Activated naive CD4-positive, alpha-beta T cell treated with anti-CD3 and anti-CD28 coated beads, Interleukin-2, amount 50 U/mL, for 72 hours (primary cell): ENCODE results near the gene SPINDOC. TPM values are rescaled to one million over a fixed set of nuclear protein-coding genes. Genes with fewer than 3 reads are reported as not detected.
"Not testable (repeated sequence)": the region's sequence is repeated elsewhere in the genome, so short reads cannot be mapped to it uniquely, and the experiment has no call there.

Experiments
- ATAC-seq, 2 donors: fragments of 150-1000 bp; cut with Tn5 transposase; 2 replicates each; pipeline ENCODE4 v1.10.0; 2021; ENCODE audit warnings: mild to moderate bottlenecking in 2 of 2, moderate library complexity in 2 of 2
- DNase-seq, 2 donors: peaks; one replicate each; pipeline ENCODE4 v3.0.0; 2021 to 2022; ENCODE audit warnings: low spot score in 2 of 2
- H3K27ac Mint-ChIP-seq, 2 donors: one replicate each; pipeline ENCODE4 v1.8.0; 2022; ENCODE audit warnings: mild to moderate bottlenecking in 2 of 2, mixed read lengths in 2 of 2
- H3K36me3 Mint-ChIP-seq, 2 donors: one replicate each; pipeline ENCODE4 v1.8.0; 2022; ENCODE audit warnings: mixed read lengths in 2 of 2
- H3K9me3 Mint-ChIP-seq, 2 donors: one replicate each; pipeline ENCODE4 v1.8.0; 2022; ENCODE audit warnings: mixed read lengths in 2 of 2
- total RNA-seq, 2 donors: library from RNA; stranded (reverse); gene quantifications; one replicate each; pipeline ENCODE4 v1.2.3, GENCODE V29; 2022

SPINDOC gene, protein sequence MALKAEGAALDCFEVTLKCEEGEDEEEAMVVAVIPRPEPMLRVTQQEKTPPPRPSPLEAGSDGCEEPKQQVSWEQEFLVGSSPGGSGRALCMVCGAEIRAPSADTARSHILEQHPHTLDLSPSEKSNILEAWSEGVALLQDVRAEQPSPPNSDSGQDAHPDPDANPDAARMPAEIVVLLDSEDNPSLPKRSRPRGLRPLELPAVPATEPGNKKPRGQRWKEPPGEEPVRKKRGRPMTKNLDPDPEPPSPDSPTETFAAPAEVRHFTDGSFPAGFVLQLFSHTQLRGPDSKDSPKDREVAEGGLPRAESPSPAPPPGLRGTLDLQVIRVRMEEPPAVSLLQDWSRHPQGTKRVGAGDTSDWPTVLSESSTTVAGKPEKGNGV
- 10 to 100 TPM; 30.8 to 39.0 TPM for total RNA-seq

DNA sequence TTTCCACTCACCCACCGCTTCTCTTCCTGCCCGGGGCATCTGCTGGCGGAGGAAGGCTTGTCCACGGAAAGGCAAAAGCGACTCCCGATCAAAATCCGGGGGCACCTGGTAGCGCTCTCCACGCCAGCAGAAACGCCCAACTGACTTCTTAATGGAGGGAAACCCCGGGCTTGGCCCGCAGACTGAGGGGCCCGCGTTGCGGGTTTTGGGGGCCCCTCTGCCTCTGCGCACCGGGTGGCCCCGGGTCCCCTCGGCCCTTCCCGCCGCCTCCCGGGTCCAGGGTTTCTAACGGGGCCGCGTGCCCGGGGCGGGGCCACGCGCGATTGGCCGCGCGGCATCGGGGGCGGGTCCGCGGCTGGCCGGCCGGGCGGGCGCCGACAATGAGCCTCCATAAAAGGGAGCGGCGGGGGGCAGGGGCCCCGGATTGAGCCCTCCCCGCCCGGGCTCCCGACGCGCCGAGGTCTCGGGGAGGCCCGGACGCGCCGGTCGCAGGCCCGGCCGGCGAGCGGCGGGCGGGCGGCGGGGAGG is at the start of gene SPINDOC:
Gene SPINDOC, plus strand, starts transcription at position 422 of the 528 bp plus-strand sequence. CDS start 231 bp downstream, outside the sequence.
- ATAC-seq (peak; percentile 92 to 93), DNase-seq (peak; percentile 81 to 84)
- H3K9me3 Mint-ChIP-seq: no peaks in the 10 kb centered on the region
- peaks cover 28 to 32% of the 10 kb centered on the region in 2 donors for H3K36me3 Mint-ChIP-seq
- peak within 1 kb of the TSS in 1 of 2 donors; percentile 77 for H3K27ac Mint-ChIP-seq

DNA sequence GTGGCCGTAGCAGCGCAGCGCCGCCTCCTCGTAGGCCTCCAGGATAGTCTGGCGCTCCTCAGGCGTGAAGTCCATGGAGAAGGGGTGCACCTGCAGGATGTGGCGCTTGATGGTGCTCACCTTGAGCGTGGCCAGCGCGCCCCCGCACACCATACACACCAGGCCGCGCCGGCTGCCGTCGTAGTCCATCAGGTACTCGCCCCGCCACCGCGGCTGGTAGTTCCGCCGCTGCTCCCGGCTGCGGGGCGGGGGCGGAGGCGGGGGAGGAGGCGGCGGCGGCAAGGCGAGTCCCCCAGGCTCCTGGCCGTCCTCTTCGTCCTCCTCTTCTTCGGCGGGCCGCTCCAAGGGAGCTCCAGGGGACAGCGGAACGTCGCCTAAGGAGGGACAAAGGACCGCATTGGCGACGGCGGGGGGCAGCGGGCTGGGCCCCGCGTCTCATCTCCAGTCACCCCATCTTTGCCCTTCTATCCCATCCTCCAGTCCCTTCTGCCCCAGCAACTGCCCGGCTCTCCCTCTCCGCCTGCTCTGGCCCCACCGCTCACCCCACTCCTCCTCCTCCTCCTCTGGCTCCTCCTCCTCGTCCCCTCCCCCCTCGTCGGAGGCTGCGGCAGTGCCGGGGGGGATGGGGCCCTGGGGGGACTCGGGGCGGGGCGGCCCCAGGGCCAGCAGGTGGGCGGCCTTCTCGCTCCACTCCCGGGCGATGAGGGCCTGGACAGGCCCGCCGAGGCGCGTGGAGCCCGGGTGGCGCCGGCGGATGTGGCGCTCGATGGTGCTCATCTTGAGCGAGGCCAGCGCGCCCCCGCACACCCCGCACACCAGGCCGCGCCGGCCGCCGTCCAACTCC is 49.5 kb upstream of the SPINDOC start:
- no peaks in the 10 kb centered on the region for H3K9me3 Mint-ChIP-seq
- no peak for DNase-seq
- no peak for ATAC-seq

DNA sequence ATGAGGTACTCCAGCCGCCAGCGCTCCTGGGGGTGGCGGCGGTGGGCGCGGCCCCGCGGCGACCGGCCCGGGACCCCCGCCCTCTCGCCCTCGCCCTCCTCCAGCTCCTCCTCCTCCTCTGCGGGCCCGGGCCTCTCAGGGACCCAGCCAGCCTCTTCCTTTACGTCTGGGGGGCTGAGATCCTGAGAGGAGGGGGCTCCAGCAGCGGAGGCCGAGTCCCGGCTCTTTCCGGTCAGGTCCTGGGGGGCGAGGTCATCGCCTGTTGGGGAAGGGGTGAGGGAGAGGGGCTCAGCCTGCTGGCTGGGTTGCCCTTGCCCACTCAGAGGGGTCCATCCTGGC is 48.9 kb upstream of the SPINDOC start:
- DNase-seq (no peak), ATAC-seq (no peak)
- peaks cover 0 to 6% of the 10 kb centered on the region in 2 donors for H3K36me3 Mint-ChIP-seq
- H3K9me3 Mint-ChIP-seq: no peaks in the 10 kb centered on the region
- no peak overlapping the region for H3K27ac Mint-ChIP-seq

More for the DNA sequence above, 49.5 kb upstream of the SPINDOC start:
- Mint-ChIP-seq H3K27ac (no peak overlapping the region), H3K36me3 (peaks cover 0 to 6% of the 10 kb centered on the region in 2 donors)

DNA sequence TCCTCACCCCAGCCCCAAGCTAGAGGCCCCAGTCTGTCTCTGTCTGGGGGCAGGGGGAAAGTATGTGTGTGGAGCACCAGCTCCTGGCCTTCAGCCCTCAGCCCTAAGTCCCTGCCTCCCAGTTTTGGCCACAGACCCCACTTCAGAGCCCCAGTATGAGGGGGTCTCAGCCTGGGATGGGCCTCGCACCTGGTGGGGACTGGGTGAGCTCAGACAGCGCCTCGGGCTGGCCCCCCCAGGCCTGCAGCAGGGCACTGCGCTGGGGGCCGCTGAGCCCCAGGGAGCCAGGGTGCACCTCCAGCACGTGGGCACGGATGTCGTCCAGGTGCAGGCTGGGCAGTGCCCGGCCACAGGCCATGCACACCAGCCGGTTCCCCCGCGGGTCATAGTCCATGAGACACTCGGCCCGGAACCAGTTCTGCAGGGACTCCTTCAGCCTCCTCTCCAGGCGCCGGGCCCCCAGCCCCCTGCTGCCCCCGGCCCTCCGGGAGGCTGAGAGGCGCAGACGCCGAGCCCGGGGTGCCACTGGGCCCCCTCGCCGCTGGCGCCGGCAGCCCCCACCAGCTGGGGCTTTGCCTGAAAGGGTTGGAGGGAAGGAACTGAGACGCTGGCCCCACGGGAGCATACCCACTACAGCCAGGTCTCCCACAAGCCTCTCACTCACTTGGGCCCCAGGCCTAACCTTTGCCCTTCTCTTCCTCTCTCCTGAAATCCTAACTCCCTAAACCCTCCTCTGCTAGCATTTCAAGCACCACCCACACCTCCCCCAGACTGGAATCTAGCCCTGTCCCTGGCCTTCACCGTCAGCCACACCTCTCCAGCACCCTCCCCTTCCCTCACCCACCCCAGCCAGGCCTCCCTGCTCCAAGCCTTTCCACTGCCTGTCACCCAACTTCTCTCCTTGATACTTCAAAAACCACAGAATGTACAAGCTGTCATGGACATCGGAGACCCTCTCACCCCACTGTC is 48.3 kb upstream of the SPINDOC start:
- Mint-ChIP-seq H3K9me3 (no peaks in the 10 kb centered on the region), H3K27ac (no peak overlapping the region), H3K36me3 (peaks cover 0 to 6% of the 10 kb centered on the region in 2 donors)
- DNase-seq (no peak), ATAC-seq (no peak)

DNA sequence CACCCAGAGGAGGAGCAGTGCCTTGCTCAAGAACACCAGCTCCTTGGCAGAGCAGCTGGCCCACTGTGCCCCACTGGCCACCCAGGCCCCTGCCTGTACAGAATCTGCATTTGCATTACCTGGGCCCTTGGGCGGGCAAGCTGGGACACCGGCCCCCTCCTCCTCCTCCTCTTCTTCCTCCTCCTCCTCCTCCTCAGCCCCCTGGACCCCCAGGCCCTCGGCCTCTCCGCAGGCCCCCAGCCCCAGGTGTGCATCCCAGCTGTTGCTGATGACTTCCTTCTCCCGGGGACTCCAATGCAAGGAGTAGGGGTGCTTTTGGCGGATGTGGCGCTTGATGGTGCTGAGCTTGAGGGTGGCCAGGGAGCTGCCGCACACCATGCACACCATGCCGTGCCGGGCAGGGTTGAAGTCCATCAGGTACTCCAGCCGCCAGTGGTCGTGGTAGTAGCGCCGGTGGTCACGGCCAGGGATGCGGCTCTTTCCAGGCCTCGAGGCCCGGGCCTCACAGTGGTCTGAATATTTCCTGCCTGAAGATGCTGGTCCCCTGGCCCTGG is 47.5 kb upstream of the SPINDOC start:
- H3K9me3 Mint-ChIP-seq: no peaks in the 10 kb centered on the region
- peaks cover 0 to 6% of the 10 kb centered on the region in 2 donors for H3K36me3 Mint-ChIP-seq
- no peak overlapping the region for H3K27ac Mint-ChIP-seq
- DNase-seq (no peak), ATAC-seq (no peak)

DNA sequence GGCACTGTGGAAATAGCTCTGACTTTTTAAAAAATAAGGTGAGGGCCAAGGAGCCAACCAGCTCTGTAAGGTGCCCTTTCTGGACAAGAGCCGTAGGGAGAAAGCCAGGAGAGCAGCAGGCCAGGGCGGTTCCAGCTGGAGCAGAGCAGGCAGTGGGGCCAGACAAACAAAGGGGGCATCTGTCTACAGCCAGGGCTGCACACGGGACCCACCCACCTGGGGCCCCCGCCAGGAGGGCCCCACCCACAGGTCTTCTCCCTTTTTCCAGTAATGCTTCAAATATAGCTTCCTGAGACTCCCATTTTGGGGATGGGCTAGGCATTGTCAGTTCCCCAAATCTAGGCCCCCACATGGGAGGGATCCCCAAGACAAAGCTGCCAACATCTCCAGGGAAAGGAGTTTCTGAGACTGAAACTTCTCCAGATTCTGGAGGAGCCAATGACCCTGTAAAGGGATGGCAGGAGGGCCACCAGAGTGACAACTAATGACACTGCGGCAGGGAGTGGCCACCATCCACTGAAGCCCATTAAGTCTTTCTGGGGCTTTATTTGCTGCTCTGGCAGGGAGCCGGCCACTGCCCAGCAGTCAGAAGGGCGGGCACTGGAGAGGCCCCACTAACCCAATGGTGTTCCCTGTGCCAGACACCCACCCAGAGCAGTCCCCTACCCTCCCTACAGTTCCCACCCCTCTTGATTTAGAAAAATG is 46.6 kb upstream of the SPINDOC start:
- Mint-ChIP-seq H3K27ac (peak overlapping the region in 1 of 2 donors; percentile 75), H3K9me3 (no peaks in the 10 kb centered on the region), H3K36me3 (peaks cover 0 to 6% of the 10 kb centered on the region in 2 donors)
- ATAC-seq (no peak), DNase-seq (no peak)

DNA sequence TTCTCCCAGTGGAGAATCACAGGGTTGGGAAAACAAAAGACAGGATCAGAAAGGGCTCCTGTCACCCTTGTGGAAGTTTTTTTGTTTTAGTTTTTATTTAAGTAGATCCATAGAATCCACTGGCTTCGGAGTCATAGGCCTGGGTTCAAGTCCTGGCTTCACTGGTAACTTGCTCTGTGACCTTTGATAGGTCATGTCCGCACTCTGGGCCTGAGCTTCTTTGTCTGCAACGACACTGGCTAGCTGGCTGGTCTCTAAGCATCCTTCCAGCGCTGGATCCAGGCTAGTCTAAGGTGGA is 46.0 kb upstream of the SPINDOC start:
- H3K27ac Mint-ChIP-seq: peak overlapping the region; percentile 75 to 95
- no peaks in the 10 kb centered on the region for H3K9me3 Mint-ChIP-seq
- H3K36me3 Mint-ChIP-seq: peaks cover 0 to 6% of the 10 kb centered on the region in 2 donors
- no peak for ATAC-seq
- no peak for DNase-seq

DNA sequence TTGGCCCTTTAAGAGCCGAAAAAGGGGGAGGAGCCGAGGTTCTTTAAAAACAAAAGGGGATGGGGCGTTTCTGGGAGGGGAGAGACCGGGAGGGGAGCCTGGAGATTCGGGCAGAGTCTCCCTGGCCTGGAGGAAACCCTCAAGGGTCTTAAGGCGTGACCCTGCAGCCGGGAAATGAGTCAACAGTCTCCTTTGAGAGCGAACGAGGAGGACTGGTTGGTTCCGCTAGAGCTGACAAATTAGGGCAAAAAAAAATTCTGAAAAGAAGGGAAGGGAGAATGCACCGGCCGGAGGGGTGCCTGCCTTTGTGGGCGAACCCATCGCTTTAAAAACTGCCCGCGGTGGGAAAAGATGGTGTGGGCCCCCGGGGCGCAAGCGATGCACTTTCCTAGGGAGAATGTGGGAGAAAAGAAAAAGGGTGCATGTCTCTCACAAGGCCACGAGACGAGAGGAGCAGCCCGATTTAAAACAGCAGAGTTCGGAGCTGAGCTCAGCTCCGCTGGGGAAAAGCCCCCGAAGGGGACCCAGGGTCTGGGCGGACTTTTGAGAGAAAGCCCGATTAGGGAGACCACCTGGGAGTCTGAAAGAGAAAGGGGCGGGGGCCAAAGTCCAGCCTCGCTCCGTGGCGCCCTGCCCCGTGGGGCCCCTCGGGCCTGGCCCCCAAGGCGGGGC is 45.6 kb upstream of the SPINDOC start:
- H3K27ac Mint-ChIP-seq: peak overlapping the region; percentile 75 to 95
- peaks cover 0 to 6% of the 10 kb centered on the region in 2 donors for H3K36me3 Mint-ChIP-seq
- DNase-seq (peak in 1 of 2 donors; percentile 60), ATAC-seq (peak; percentile 43 to 65)
- no peaks in the 10 kb centered on the region for H3K9me3 Mint-ChIP-seq

DNA sequence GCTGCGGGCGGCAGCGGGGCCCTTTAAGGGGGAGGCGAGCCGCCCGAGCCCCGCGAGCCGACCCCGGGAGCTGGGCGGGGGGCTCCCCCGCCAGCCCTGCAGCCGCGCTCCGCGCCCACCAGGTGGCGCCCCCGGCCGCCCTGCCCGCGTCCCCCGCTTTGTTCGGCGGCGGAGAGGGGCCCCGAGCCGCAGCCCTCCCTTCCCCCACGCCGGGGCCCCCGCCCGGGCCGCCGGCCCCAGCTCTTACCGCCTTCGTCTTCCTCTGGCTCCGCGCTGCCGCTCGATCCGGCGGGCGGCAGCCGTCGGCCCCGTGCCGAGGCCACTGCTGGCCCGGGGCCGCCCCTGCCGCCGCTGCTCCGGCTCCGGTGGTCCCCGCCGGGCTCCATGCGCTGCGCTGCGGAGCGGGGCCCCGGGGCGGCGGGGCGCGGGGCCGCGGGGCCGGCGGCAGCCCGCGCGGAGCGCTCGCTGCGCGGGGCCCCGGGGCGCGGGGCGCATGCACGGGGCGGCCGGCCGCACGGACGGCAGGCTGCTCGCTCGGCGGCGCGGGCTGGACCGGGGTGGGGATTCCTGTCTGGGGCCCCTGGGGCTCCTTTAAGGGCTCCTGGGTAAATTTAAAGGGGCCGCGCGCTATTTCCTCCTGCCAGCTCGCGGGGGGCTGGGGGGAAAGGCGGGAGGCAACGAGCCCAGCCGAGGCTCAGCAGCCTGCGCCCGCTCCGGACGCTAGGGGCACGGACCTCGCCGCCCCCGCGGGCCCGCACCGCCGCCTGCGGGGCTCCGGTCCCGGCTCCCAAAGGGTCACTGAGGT is 44.8 kb upstream of the SPINDOC start, which contains the start of gene ZFTA:
Gene ZFTA, minus strand, starts transcription at position 539 of the 805 bp plus-strand sequence. Its CDS starts 153 bp downstream, at position 386.
- Mint-ChIP-seq H3K9me3 (no peaks in the 10 kb centered on the region), H3K36me3 (peaks cover 0 to 6% of the 10 kb centered on the region in 2 donors), H3K27ac (peak within 1 kb of the TSS; percentile 75 to 95)
- ATAC-seq: peak; percentile 67 to 70
- DNase-seq: peak; percentile 62 to 78

DNA sequence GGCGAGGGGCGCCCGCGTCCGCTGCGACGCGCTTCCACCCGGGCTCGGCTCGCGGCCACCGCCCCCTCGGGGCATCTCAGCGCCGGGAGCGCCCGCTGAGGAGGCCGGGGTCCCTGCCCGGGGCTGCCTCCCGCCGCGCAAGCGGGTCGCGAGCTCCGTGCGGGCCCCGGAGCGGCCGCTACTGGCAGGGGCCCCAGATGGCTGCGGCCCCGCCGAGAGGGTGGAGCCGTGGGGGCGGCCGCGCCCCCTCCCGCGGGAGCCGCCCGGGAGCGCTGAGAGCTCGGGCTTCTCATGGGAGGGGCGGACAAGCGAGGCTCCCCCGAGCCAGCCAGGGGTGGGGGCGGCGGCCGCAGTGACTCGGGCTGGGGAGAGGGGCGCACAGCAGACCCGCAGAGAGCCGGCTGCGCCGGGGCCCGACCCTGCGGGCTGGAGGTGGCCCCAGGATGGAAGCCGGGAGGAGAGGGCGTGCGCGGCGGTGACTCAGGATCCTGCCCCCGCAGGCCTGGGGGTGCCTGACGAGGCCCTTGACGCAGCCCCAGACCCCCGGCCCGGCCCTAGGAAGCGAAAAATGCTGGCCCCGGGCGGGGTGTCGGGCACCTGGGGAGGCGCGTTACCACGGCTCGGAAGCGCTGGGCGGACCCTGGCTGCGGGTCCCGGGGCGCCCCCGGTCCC is 44.1 kb upstream of the SPINDOC start:
- DNase-seq (peak in 1 of 2 donors; percentile 28), ATAC-seq (peak; percentile 29 to 45)
- Mint-ChIP-seq H3K36me3 (peaks cover 0 to 6% of the 10 kb centered on the region in 2 donors), H3K9me3 (no peaks in the 10 kb centered on the region), H3K27ac (no peak overlapping the region)

DNA sequence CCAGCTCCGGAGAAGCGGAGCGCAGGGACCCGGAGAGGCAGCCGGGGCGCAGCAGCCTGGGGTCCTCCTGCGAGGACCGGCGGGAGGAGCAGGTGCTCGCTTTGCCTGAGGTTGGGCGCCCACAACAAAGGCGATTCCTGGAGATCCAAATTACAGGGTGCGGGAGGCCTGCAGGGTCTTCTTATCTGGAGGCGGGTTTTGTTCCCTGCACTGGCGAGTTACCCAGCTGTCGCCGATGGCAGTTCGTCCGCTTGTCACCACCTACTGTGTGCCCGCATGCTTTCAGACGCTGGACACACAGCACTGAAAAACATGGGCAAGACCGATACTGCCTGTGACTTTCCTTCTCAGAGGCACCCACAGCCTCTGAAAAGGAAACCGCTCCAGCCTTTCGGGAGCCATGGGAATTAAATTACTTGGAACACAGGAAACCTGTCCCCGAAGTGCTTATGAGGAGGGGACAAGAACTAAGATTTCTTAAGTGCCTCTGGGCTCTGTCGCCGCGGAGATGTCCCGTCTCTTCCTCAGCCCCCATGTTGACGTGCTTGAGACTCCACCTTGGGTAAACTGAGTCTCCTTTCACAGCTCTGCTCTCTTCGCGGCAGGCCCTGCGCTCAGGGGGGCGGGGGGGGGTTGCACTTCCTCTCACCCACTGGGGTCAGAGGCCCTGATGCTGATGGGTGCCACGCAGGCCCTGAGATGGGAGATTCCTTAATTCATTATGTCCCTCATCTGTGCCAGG is 43.4 kb upstream of the SPINDOC start:
- Mint-ChIP-seq H3K27ac (no peak overlapping the region), H3K9me3 (no peaks in the 10 kb centered on the region), H3K36me3 (peaks cover 0 to 6% of the 10 kb centered on the region in 2 donors)
- DNase-seq: no peak
- ATAC-seq: no peak

DNA sequence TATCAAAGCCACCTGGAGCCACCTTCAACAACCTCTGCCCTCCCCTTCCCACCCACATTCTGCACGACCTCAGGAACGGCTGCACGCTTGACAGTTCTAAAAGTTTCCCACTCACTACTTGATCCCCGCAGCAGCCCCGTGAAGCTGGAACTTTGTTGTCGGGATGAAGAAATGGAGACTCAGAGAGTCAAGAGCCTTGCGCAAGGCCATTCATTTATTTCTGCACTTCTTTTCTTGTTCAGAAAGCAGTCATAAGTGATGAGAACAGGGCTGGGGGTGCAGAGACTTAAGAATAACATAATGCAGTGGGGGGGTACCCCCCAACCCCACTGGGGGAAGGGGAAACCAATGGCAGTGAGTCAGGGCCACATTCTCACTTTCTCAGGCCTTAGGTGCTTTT is 42.5 kb upstream of the SPINDOC start:
- DNase-seq: no peak
- Mint-ChIP-seq H3K9me3 (no peaks in the 10 kb centered on the region), H3K36me3 (peaks cover 0 to 6% of the 10 kb centered on the region in 2 donors), H3K27ac (no peak overlapping the region)
- ATAC-seq: no peak

DNA sequence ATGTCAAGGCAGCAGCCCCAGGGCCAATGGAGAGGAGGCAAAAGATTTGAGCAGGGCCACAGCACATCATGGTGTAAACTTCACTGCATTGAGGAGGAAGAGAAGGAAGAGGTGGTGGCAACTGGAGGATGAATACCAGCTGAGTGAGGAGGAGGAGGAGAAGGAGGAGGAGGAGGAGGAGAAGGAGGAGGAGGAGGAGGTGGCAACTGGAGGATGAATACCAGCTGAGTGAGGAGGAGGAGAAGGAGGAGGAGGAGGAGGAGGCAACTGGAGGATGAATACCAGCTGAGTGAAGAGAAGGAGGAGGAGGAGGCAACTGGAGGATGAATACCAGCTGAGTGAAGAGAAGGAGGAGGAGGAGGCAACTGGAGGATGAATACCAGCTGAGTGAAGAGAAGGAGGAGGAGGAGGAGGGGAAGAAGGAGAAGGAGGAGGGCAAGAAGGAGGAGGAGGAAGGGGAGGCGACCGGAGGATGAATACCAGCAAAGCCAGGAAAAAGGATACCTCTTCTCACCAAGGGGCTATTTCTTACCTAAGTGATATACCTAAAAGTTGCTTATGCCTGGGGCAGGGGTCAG is 41.4 kb upstream of the SPINDOC start:
- H3K36me3 Mint-ChIP-seq, ATAC-seq, H3K9me3 Mint-ChIP-seq, DNase-seq, H3K27ac Mint-ChIP-seq: not testable (repeated sequence)
